ENCODE measurements around the gene ATAD2B. TPM values are rescaled to one million over a fixed set of nuclear protein-coding genes. Genes with fewer than 3 reads are reported as not detected.

ATAD2B gene
- total RNA-seq, 1 donor from 2014 or later = 38.5 TPM

- H3K4me3 ChIP-seq = no peak overlapping the region
- intact Hi-C loops (cut with DNase I) = no loop called here
- no peaks in the 10 kb centered on the region for H3K27me3 ChIP-seq
- no peak for TF ChIP-seq POLR2AphosphoS5 (IDR thresholded peaks at IDR 0.05; ENCODE audit: insufficient read depth in 1 of 2, low read depth in 1 of 2)
- TF ChIP-seq POLR2A (IDR thresholded peaks at IDR 0.05) = no peak
- TF ChIP-seq CTCF (IDR thresholded peaks at IDR 0.05) = no peak
- H3K9me3 ChIP-seq = no peaks in the 10 kb centered on the region
- H3K36me3 ChIP-seq = peaks cover 0 to 3% of the 10 kb centered on the region in 2 donors
- H3K27ac ChIP-seq = no peak overlapping the region
- DNase-seq (ENCODE audit: extremely low spot score in 2 of 2) = no peak
- H3K4me1 ChIP-seq = no peaks in the 10 kb centered on the region
Observed at GRCh38 chr2:23850564-23851256, 76.2 kb downstream of the ATAD2B start.

GRCh38 chr2:23844905-23845304 is 82.0 kb downstream of the ATAD2B start:
- no peak for TF ChIP-seq POLR2A (IDR thresholded peaks at IDR 0.05)
- no peak for TF ChIP-seq CTCF (IDR thresholded peaks at IDR 0.05)
- no peak for TF ChIP-seq POLR2AphosphoS5 (IDR thresholded peaks at IDR 0.05; ENCODE audit: insufficient read depth in 1 of 2, low read depth in 1 of 2)
- no peak overlapping the region for H3K4me3 ChIP-seq
- no peaks in the 10 kb centered on the region for H3K27me3 ChIP-seq
- no peak for DNase-seq (ENCODE audit: extremely low spot score in 2 of 2)
- intact Hi-C loops (cut with DNase I) = loop anchor here (10.0 kb wide), 1 partner anchor 750 kb away; no protein-coding TSS in a partner anchor
- H3K36me3 ChIP-seq = no peaks in the 10 kb centered on the region
- H3K27ac ChIP-seq = no peak overlapping the region
- H3K4me1 ChIP-seq = no peaks in the 10 kb centered on the region
- H3K9me3 ChIP-seq = no peaks in the 10 kb centered on the region

- Histone ChIP-seq H3K4me1 (no peaks in the 10 kb centered on the region), H3K9me3 (no peaks in the 10 kb centered on the region), H3K36me3 (no peaks in the 10 kb centered on the region), H3K27me3 (no peaks in the 10 kb centered on the region), H3K4me3 (peak overlapping the region in 1 of 2 donors; percentile 2), H3K27ac (peak overlapping the region; percentile 2)
- no peak for DNase-seq (ENCODE audit: extremely low spot score in 2 of 2)
- intact Hi-C loops (cut with DNase I) = loop anchor here (10.0 kb wide), 1 partner anchor 751 kb away; no protein-coding TSS in a partner anchor
- TF ChIP-seq CTCF (IDR thresholded peaks at IDR 0.05) = no peak
- no peak for TF ChIP-seq POLR2AphosphoS5 (IDR thresholded peaks at IDR 0.05; ENCODE audit: insufficient read depth in 1 of 2, low read depth in 1 of 2)
- TF ChIP-seq POLR2A (IDR thresholded peaks at IDR 0.05) = no peak
Observed at GRCh38 chr2:23843051-23843976, 83.6 kb downstream of the ATAD2B start.

- H3K36me3 ChIP-seq = peaks cover 0 to 17% of the 10 kb centered on the region in 2 donors
- no peak overlapping the region for H3K27ac ChIP-seq
- TF ChIP-seq POLR2A (IDR thresholded peaks at IDR 0.05) = no peak
- TF ChIP-seq CTCF (IDR thresholded peaks at IDR 0.05) = no peak
- TF ChIP-seq POLR2AphosphoS5 (IDR thresholded peaks at IDR 0.05; ENCODE audit: insufficient read depth in 1 of 2, low read depth in 1 of 2) = no peak
- intact Hi-C loops (cut with DNase I) = loop anchor here (10.0 kb wide), 1 partner anchor 755 kb away; no protein-coding TSS in a partner anchor
- H3K9me3 ChIP-seq = no peaks in the 10 kb centered on the region
- H3K4me3 ChIP-seq = no peak overlapping the region
- no peaks in the 10 kb centered on the region for H3K27me3 ChIP-seq
- H3K4me1 ChIP-seq = no peaks in the 10 kb centered on the region
- no peak for DNase-seq (ENCODE audit: extremely low spot score in 2 of 2)
Observed at GRCh38 chr2:23839919-23840578, 86.9 kb downstream of the ATAD2B start.
